ENCODE data around the gene CYP20A1. TPM values are rescaled to one million over a fixed set of nuclear protein-coding genes. Genes with fewer than 3 reads are reported as not detected.
"Not testable (repeated sequence)": the region's sequence is repeated elsewhere in the genome, so short reads cannot be mapped to it uniquely, and the experiment has no call there.

CYP20A1 gene
- total RNA-seq, 2 donors from 2014 or later: 13.3 to 20.0 TPM

GRCh38 chr2:203240491-203240890 lies 1.7 kb downstream of the CYP20A1 start:
- Histone ChIP-seq H3K36me3 (peaks cover 12% of the 10 kb centered on the region), H3K9me3 (no peaks in the 10 kb centered on the region), H3K27ac (peak overlapping the region in 1 of 2 donors; percentile 97), H3K4me3 (no peak overlapping the region), H3K27me3 (no peaks in the 10 kb centered on the region), H3K4me1 (peaks cover 0 to 18% of the 10 kb centered on the region in 2 donors)
- TF ChIP-seq CTCF (IDR thresholded peaks at IDR 0.05): no peak
- no peak for DNase-seq (ENCODE audit: low spot score)

- no peaks in the 10 kb centered on the region for H3K9me3 ChIP-seq
- no peak overlapping the region for H3K27ac ChIP-seq
- TF ChIP-seq CTCF (IDR thresholded peaks at IDR 0.05): no peak
- H3K27me3 ChIP-seq: no peaks in the 10 kb centered on the region
- peaks cover 0 to 18% of the 10 kb centered on the region in 2 donors for H3K4me1 ChIP-seq
- no peak overlapping the region for H3K4me3 ChIP-seq
- no peak for DNase-seq (ENCODE audit: low spot score)
- peaks cover 20% of the 10 kb centered on the region for H3K36me3 ChIP-seq
Observed at GRCh38 chr2:203242518-203242917, 3.7 kb downstream of the CYP20A1 start.

- H3K4me3 ChIP-seq: no peak overlapping the region
- no peak overlapping the region for H3K27ac ChIP-seq
- no peaks in the 10 kb centered on the region for H3K4me1 ChIP-seq
- H3K9me3 ChIP-seq: no peaks in the 10 kb centered on the region
- TF ChIP-seq CTCF (IDR thresholded peaks at IDR 0.05): no peak
- no peaks in the 10 kb centered on the region for H3K27me3 ChIP-seq
- no peak for DNase-seq (ENCODE audit: low spot score)
- H3K36me3 ChIP-seq: peaks cover 29% of the 10 kb centered on the region
Observed at GRCh38 chr2:203246646-203247045, 7.8 kb downstream of the CYP20A1 start.

- H3K27ac ChIP-seq: no peak overlapping the region
- H3K4me3 ChIP-seq: no peak overlapping the region
- no peak for TF ChIP-seq CTCF (IDR thresholded peaks at IDR 0.05)
- H3K36me3 ChIP-seq: peaks cover 39% of the 10 kb centered on the region
- no peak for DNase-seq (ENCODE audit: low spot score)
- no peaks in the 10 kb centered on the region for H3K9me3 ChIP-seq
- no peaks in the 10 kb centered on the region for H3K27me3 ChIP-seq
- H3K4me1 ChIP-seq: no peaks in the 10 kb centered on the region
Observed at GRCh38 chr2:203252818-203253217, 14.0 kb downstream of the CYP20A1 start.

- H3K9me3 ChIP-seq: not testable (repeated sequence)
Observed at GRCh38 chr2:203253422-203254095, 14.7 kb downstream of the CYP20A1 start.

GRCh38 chr2:203261326-203262159 lies 22.7 kb downstream of the CYP20A1 start:
- Histone ChIP-seq H3K4me1 (no peaks in the 10 kb centered on the region), H3K27ac (no peak overlapping the region), H3K27me3 (no peaks in the 10 kb centered on the region), H3K9me3 (no peaks in the 10 kb centered on the region), H3K36me3 (peaks cover 27% of the 10 kb centered on the region), H3K4me3 (no peak overlapping the region)
- TF ChIP-seq CTCF (IDR thresholded peaks at IDR 0.05): no peak
- no peak for DNase-seq (ENCODE audit: low spot score)

More at GRCh38 chr2:203253422-203254095, 14.7 kb downstream of the CYP20A1 start:
- H3K4me3 ChIP-seq; H3K4me1 ChIP-seq; H3K27me3 ChIP-seq; H3K27ac ChIP-seq; DNase-seq (ENCODE audit: low spot score): not testable (repeated sequence)
- H3K36me3 ChIP-seq: peaks cover 43% of the 10 kb centered on the region

All from right atrium auricular region (tissue), 2 donors.